Activated effector memory CD4-positive, alpha-beta T cell treated with Interleukin-2 at 50 U/mL for 16 hours (primary cell): ENCODE measurements around the gene ALDOB.

Experiments used
- DNase-seq: peaks from one replicate; pipeline ENCODE4 v3.0.0-alpha.2; 2020

Gene ALDOB

GRCh38 chr9:101455656-101456240 lies 20.2 kb upstream of the ALDOB start:
- DNase-seq: no peak

GRCh38 chr9:101453776-101454570 lies 18.4 kb upstream of the ALDOB start:
- no peak for DNase-seq

DNA sequence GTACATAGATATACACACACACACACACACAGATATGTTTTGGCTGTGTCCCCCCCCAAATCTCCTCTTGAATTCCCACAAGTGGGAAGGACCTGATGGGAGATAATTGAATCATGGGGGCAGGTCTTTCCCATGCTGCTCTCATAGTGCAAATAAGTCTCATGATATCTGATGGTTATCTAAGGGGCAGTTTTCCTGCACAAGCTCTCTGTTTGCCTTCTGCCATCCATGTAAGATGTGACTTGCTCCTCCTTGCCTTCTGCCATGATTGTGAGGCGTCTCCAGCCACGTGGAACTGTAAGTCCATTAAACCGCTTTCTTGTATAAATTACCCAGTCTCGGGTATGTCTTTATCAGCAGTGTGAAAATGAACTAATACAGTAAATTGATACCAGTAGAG lies 15.9 kb upstream of the ALDOB start:
- DNase-seq: no peak

DNA sequence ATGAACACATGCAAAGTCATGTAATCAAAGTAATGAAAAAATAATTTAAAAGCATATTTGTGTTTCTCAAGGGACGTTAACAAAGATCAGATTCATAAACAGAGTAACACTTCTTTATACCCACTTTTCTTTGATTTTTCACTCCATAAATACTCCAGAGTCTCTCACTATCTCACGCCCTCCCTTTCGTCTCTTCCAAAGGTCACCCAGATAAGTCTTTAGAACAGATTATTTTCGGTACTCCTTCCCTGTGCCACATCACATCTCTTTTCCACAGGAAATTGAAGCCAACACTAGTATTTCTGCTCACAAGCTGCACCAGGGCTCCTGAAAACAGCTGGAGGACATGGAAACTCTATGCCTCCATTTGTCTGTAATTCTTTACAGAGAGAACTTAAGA lies 15.4 kb upstream of the ALDOB start:
- DNase-seq: no peak

DNA sequence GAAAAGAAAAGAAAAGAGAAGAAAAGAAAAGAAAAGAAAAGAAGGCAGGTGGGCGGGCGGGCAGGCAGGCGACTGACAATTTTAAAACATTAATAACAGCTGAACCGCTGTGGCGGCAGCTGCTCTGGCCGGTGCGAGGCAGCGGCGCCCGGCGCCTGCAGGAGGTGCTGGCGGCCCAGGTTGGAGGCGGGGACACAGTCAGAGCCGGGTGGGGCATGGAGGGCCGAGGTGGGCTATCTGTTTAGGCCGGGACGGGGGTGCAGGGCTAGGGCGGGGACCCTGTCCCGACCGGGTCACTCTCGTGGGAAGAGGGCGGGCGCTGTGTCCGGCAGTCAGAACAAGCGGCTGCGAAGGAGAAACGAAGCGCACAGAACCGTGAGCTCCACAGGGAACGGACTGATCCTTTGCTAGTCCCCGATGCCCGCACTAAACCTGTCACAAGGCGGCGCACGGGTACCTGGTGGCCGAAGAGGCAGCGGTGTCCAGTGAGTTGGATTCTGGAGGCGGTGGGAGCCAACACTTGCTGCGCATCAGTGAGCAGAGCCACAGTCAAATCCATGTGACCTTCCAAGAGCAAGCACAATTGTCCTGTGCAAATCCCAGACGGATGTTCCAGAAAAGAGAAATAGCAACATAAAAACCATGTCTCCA lies 13.6 kb upstream of the ALDOB start:
- peak; percentile 10 for DNase-seq

GRCh38 chr9:101448680-101449070 lies 13.1 kb upstream of the ALDOB start:
- no peak for DNase-seq

- DNase-seq: no peak
These were observed 11.2 kb upstream of the ALDOB start for GRCh38 chr9:101446732-101447131.

DNA sequence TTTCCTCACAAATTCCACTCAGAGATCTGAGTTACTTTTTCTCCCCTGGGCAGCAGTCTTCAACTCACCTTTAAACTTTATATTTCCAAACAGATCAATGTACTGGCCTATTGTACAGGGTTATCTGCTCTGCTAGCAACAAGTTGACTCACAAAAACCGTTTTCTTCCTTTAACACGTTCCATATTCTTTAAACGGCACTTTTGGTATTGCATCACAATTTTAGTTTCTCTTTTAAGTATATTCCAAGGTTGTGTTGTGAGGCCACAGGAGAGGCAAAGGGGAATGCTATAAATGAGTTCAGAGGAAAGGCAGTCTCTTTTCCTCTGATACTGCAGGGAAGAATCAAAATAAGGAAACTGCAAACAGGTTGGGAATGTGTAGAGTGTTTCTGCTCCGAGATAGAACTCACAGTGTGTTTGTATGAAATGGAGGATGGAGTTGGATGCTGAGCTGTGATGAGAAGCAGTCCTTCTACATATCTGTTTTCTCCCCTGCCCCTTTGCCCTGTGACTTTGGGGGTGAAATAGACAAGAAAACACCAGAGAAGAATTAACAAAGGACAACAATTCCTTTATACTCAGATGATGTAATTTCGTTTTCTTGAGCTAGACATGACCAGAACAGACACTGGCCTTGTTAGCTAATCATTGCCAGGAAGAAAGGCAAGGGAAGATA lies 9.9 kb upstream of the ALDOB start:
- no peak for DNase-seq

DNA sequence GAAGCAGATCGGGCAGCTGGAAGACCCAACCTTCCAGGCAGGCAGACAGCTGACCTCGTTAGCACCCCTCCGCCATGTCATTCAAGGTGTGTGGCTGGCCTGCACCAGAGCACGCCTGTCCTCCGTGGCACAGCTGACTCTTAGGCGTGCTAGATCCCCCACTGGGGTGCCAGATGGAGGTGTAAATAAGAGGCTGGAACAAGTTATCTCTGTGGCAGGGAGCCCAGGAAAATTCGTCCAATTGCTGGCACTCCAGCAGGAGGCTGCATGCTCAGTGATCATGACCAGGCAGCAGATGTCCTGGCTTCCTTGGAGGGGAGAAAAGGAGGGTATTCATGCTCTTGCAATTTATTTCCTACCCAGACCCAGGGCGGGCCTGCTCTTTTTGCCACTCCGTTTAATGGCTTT lies 7.8 kb upstream of the ALDOB start:
- DNase-seq: no peak

GRCh38 chr9:101442736-101443135 lies 7.2 kb upstream of the ALDOB start:
- DNase-seq: no peak

DNA sequence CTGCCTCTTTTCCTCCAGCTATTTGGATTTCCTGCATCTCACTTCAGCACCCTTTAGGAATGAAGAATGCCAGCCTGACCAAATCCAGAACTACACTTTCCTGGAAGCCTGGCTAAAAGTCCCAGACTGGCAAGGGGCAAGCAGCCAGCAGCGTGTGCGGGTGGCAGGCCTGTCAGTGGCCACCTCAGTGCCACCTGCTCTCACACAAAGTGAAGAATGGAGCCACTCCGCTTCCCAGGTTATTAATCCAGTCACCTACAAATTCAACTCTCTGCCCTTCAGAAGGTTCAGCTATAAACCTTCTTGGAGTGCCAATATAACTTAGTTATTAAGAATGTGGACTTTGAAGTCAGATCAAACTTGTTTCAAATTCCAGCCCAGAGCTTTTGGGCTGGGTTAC lies 6.7 kb upstream of the ALDOB start:
- no peak for DNase-seq

GRCh38 chr9:101440714-101441230 lies 5.2 kb upstream of the ALDOB start:
- DNase-seq: no peak

DNA sequence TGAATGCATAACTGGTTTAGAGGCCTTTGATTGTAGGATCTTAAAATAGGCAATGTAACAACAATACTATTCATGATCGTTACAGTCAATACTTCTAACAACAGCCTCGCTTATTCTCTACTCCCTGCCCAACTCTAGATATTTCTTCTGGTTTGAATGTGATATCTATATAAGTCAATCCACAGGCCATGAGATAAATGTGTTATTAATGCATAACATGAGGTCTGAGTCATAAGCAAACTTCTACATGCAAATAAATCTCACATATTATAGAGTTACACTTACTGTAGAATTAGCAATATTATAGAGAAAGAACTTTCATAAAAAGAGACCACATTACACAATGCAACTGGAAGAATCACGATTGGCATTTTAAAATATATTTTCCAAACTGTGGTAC lies 2.9 kb upstream of the ALDOB start:
- DNase-seq: no peak

DNA sequence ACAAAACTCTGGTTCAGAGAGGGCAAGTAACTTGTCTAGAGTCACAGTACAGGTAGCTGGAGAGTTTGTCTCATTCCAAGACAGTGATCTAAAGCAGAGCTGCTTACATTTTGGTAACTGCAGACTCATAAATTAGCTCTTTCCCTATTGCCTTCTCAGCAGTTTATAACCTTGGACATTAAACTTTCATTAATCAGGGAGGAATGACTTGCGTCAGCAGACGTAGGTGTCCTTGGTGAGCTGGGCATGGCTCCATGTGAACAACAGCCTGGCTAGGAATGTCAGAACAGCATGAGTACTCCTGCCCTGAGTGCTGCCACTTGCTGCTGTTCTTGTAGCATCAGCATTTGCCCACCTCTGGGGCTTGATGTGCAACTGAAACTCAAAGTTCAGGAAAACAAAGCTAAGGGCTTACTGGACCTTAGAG lies 2.2 kb upstream of the ALDOB start:
- no peak for DNase-seq

DNA sequence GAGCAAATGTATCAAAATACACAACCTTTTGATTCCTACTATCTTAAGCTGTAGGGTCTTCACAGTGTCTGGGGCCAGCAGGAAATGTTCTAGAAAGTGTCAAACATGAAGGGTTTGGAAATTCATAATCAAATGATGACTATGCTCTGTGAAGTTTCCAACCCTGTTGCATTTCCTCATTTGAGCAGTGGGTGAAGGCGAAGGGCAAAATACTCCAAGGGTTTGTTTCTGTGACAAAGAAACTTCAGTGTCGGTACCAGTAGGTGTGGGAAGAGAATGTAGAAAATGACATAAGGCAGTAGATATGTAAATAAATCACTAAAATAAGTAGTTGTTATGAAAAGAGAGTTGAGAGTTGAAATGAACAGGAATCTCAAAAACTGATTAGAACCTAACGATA lies 576 bp downstream of the ALDOB start:
- no peak for DNase-seq

- no peak for DNase-seq
These were observed 2.3 kb downstream of the ALDOB start for GRCh38 chr9:101433229-101433628.

DNA sequence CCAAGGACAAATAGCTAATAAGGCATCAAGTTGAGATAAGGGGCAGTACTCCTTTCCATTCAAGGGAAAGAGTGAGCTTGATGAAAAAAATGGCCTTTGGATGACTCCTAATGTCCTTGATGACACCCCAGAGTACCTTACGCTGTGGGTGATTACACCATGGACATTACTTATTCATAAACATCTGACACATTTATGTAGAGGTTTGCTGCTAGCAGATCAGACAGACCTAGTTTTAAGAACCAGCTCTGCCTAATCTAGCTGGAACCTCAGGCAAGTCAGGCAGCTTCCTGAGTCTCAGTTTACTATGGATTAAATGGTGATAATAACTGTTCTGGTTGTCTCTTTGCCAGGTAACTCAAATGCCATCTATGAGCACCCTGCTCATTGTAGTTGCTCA lies 2.8 kb downstream of the ALDOB start:
- no peak for DNase-seq

DNA sequence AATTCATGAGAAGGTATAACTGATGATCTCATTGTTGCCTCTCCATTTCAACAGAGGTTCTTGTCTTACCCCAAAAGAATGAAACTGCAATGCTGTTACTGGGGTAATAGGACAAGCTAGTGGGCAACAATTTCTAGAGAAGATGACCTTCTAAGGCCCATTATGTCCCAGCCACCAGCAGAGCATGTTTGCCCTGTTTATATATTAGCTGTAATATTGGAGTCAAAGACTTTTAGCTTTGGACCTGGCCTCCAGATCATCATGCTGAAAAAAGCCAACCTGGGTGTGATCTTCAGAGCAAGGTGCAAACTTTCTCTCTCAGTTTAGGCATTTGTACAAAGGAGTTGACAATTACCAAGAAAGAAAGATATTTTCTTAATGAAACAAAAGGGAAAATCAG lies 3.4 kb downstream of the ALDOB start:
- DNase-seq: no peak

GRCh38 chr9:101429736-101430135 lies 5.8 kb downstream of the ALDOB start:
- DNase-seq: no peak

DNA sequence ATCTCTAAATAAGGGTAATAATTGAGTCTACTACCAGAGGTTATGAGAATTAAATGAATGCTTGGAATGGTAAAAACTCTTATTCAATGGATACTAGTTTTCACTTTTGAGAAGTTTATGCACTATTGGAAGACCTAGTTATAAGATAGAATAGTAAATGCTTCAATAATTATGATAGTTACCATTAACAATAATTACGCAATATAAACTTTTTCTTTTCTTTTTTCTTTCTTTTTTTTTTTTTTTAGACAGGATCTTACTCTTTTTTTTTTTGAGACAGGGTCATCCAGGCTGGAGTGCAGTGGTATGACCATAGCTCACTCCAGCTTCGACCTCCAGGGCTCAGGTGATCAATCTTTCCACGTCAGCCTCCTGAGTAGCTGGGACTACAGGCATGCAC lies 6.7 kb downstream of the ALDOB start:
- DNase-seq: no peak

DNA sequence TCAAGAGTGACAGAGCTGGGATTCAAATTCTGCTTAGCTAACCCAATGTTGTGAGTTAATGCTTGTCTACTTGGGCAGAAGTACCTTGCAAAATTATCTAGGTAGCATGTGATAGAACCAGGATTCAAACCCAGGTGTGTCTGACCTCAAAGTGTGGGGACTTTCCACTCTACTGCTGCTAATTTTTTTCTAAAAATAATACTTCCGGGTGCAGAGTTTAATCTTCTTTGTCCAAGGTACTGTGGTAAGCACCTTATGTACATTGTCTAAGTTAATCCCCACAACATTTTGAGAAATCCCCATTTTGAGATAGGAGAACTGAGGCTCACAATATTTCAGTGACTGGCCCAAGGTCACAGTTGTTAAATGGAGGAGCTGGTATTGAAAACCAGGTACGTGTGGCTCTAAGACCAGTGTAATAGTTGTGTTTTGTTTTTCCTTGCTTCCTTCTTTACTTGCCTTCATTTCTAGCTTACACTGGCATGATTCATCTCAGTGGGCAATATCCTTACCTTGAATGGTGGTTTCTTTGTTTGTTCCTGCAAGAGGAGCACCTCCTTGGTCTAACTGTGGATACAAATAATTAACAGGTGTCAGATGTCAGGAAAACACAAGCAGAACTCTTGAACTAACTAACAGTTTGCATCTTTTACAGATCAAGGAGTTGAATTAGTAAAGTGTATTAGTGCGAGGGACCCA lies 7.5 kb downstream of the ALDOB start:
- no peak for DNase-seq

GRCh38 chr9:101427358-101427757 lies 8.2 kb downstream of the ALDOB start:
- no peak for DNase-seq

DNA sequence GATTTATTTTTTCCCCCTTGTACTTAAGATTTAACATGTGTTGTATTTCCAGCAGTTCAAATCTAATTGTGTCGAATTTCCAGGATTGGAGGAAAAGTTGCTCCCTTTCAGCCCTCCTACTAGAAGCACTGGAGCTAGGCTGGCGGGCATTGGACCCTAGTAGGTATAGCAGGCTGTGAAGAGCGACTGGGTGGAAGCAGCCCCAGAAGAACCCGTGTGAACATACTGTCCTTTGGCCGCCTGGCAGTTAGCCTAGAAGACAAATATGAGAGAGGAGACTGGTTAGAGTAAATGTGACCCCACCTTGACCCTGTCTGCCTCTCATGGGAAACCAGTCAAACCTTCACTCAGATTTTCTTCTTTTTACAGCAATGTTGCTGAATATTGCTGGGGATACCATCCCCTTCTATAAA lies 13.9 kb downstream of the ALDOB start:
- no peak for DNase-seq
